ENCODE results near the gene SAP30BP.

GRCh38 chr17:75723171-75723930 is 56.2 kb downstream of the SAP30BP start:
- TF ChIP-seq CTCF (IDR thresholded peaks at IDR 0.05; ENCODE audit: insufficient read depth, low read length, poor library complexity, severe bottlenecking): no peak
- no peak for TF ChIP-seq EZH2phosphoT487 (conservative IDR thresholded peaks at IDR 0.05; ENCODE audit: low read length)

All from SU-DHL-6 (cell line).